Fibroblast of villous mesenchyme (primary cell): Measurements from ENCODE around the gene TTC7B. TPM values are rescaled to one million over a fixed set of nuclear protein-coding genes. Genes with fewer than 3 reads are reported as not detected.
"Not testable (repeated sequence)": the region's sequence is repeated elsewhere in the genome, so short reads cannot be mapped to it uniquely, and the experiment has no call there.

ENCODE experiments used
- DNase-seq: peaks from one replicate; pipeline ENCODE4 v3.0.0-alpha.2; 2010; ENCODE audit warnings: low read depth
- H3K4me3 ChIP-seq: 2 replicates; pipeline ENCODE4 v1.5.1; 2011; ENCODE audit warnings: low read depth, mild to moderate bottlenecking, low read length
- total RNA-seq: library from RNA; depleted of rRNA; stranded (reverse); fragments of >200 nt; gene quantifications from 2 replicates; pipeline ENCODE4 v1.2.3, GENCODE V29; 2012
- TF ChIP-seq, protein P1 (sequence below): IDR thresholded peaks from 2 replicates; pipeline ENCODE4 v1.5.1; 2012; ENCODE audit warnings: low read depth, mild to moderate bottlenecking, low read length; ENCODE audit not compliant: insufficient read depth

TTC7B gene
- total RNA-seq, 1 donor, result 16.8 TPM

- TF ChIP-seq, protein P1, sequence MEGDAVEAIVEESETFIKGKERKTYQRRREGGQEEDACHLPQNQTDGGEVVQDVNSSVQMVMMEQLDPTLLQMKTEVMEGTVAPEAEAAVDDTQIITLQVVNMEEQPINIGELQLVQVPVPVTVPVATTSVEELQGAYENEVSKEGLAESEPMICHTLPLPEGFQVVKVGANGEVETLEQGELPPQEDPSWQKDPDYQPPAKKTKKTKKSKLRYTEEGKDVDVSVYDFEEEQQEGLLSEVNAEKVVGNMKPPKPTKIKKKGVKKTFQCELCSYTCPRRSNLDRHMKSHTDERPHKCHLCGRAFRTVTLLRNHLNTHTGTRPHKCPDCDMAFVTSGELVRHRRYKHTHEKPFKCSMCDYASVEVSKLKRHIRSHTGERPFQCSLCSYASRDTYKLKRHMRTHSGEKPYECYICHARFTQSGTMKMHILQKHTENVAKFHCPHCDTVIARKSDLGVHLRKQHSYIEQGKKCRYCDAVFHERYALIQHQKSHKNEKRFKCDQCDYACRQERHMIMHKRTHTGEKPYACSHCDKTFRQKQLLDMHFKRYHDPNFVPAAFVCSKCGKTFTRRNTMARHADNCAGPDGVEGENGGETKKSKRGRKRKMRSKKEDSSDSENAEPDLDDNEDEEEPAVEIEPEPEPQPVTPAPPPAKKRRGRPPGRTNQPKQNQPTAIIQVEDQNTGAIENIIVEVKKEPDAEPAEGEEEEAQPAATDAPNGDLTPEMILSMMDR, result no peak
- no peak for DNase-seq
- H3K4me3 ChIP-seq, result no peak overlapping the region
Measured at GRCh38 chr14:90527978-90528377, 288.3 kb downstream of the TTC7B start.

DNA sequence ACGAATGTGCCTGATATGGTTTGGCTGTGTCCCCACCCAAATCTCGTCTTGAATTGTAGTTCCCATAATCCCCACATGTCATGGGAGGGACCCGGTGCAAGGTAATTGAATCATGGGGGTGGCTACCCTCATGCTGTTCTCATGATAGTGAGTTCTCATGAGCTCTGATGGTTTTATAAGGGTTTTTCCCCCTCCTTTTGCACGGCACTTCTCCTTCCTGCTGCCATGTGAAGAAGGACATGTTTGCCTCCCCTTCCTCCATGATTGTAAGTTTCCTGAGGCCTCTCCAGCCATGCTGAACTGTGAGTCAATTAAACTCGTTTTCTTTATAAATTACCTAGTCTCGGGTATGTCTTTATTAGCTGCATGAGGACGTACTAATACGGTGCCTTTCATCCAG lies 289.7 kb downstream of the TTC7B start:
- DNase-seq, result not testable (repeated sequence)

GRCh38 chr14:90525353-90526028 lies 290.7 kb downstream of the TTC7B start:
- not testable (repeated sequence) for H3K4me3 ChIP-seq, DNase-seq

More for the DNA sequence above, 289.7 kb downstream of the TTC7B start:
- H3K4me3 ChIP-seq, result not testable (repeated sequence)

DNA sequence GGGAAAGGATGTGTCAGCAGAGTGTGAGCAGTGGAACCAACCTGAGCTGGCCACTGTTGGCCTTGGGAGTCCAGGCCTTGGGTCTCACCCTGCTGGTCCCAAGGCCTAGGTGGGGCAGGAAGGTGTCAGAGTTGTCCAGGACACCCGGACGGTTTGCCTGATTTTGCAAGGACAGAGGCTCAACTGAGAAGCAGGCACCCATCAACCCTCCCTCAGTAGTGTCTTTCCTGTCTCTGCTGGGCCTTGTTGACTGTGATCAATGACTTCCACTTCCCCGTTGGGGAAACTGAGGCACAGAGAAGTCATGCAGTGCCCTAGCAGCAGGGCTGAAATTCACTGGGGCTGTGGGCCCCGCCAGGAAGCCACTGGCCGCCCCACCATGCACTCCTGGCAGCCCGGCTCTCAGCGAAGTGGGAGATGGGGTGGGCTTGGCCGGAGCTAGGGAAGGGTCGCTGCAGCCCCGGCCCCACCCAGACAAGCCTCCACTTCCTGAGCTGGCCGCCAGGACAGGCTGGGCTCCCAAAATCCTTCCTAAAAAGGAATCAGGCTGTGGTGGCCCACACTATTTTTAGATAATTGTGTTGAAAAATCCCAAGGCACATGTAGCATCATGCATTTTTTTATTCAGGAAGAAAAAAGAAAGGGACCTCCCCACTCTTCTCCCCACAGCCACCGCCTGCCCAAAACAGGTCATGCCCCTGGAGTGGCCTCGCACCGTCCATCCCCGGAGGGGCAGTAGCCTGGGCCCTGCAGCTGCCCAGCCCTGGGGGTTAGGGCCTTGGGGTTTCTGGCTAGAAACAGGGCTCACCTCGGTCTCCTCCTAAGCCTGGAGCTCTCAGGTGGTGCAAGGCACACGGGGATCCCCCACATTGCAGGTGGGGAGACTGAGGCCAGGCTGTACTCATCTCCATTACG lies 292.0 kb downstream of the TTC7B start:
- TF ChIP-seq, protein P1, result no peak
- H3K4me3 ChIP-seq, result no peak overlapping the region
- DNase-seq, result no peak

- no peak overlapping the region for H3K4me3 ChIP-seq
- TF ChIP-seq, protein P1, result no peak
- peak; percentile 14 for DNase-seq
Measured at GRCh38 chr14:90523544-90523943, 292.7 kb downstream of the TTC7B start.

- TF ChIP-seq, protein P1, result no peak
- peak; percentile 54 for DNase-seq
- H3K4me3 ChIP-seq, result no peak overlapping the region
Measured at GRCh38 chr14:90522571-90523191, 293.5 kb downstream of the TTC7B start.

DNA sequence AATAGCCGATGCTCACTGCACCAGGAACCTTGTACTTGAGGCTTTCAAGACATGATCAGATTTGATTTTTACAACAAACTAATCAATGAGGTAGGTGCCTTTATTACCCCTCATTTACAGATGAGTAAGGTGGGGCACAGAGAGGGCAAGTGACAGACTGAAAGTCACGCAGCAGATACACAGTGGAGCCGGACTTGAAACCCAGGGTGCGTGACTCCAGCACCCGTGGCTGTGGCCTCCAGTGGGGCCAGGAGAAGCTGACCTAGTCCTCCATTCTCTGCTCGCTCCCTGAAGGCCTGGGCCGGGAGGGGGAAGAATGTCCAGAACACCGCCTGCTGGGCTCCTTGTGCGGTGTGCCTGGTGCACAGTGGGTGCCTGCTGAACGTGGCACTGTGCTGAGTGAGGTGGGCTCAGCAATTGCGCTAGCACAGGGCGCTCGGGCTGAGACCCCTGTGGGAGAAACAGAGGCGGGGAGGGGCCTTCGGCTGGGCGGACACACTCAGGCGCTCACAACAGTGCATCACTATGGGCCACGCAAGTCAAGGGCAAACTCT lies 294.2 kb downstream of the TTC7B start:
- no peak for DNase-seq
- H3K4me3 ChIP-seq, result no peak overlapping the region
- TF ChIP-seq, protein P1, result no peak
